Prostate gland (tissue), 2 donors: ENCODE results near the gene LHX6.

Experiments
- POLR2A ChIP-seq: fragments of 450-650 bp; IDR thresholded peaks from one replicate; pipeline ENCODE4 v1.6.1; 2016; ENCODE audit warnings: antibody characterized with exemption, mild to moderate bottlenecking
- TF ChIP-seq, protein P1 (sequence below), 4 experiments: fragments of 200-600 bp in 2 of 4; fragments of 450-650 bp in 2 of 4; sonication (generic) in 2 of 4; IDR thresholded peaks; 1 replicate in 3 of 4; 2 replicates in 1 of 4; pipeline ENCODE4 v1.5.1; 2016 to 2019; ENCODE audit warnings: antibody characterized with exemption in 4 of 4, mild to moderate bottlenecking in 2 of 4, moderate library complexity in 2 of 4

DNA sequence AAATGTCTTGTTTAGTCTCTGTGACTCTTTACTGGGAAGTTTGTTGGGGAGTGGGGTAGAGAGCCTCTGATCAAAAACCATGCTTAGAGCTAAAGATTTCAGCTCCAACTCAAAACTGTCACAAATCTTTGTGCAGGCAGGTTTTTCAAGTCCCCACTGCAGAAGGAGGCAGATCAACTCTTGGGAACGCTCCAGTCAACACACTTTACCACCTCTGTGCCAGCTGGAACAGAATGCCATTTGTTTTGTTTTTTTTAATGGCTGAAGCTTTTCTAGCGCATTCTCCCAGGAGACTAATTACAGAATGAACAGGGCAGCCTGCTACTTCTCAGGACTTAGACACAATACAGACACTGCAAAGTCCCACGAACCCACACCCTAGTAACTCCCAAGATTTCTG lies 17.9 kb upstream of the LHX6 start:
- TF ChIP-seq POLR2A, result no peak
- TF ChIP-seq, protein P1, sequence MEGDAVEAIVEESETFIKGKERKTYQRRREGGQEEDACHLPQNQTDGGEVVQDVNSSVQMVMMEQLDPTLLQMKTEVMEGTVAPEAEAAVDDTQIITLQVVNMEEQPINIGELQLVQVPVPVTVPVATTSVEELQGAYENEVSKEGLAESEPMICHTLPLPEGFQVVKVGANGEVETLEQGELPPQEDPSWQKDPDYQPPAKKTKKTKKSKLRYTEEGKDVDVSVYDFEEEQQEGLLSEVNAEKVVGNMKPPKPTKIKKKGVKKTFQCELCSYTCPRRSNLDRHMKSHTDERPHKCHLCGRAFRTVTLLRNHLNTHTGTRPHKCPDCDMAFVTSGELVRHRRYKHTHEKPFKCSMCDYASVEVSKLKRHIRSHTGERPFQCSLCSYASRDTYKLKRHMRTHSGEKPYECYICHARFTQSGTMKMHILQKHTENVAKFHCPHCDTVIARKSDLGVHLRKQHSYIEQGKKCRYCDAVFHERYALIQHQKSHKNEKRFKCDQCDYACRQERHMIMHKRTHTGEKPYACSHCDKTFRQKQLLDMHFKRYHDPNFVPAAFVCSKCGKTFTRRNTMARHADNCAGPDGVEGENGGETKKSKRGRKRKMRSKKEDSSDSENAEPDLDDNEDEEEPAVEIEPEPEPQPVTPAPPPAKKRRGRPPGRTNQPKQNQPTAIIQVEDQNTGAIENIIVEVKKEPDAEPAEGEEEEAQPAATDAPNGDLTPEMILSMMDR (IDR thresholded peaks at IDR 0.05), result no peak
